Colonic mucosa (tissue), 4 donors: ENCODE measurements around the gene ARNT2. TPM values are rescaled to one million over a fixed set of nuclear protein-coding genes. Genes with fewer than 3 reads are reported as not detected.

Experiments used
- DNase-seq: peaks from one replicate; pipeline ENCODE4 v3.0.0-alpha.2; 2020
- H3K27ac ChIP-seq: fragments of 200-600 bp; one replicate; pipeline ENCODE4 v1.8.0; 2021
- H3K27me3 ChIP-seq: fragments of 200-600 bp; one replicate; pipeline ENCODE4 v1.8.0; 2021
- H3K36me3 ChIP-seq: fragments of 200-600 bp; one replicate; pipeline ENCODE4 v1.8.0; 2021
- H3K4me1 ChIP-seq: fragments of 200-600 bp; one replicate; pipeline ENCODE4 v1.8.0; 2021; ENCODE audit warnings: mild to moderate bottlenecking
- H3K4me3 ChIP-seq: fragments of 200-600 bp; one replicate; pipeline ENCODE4 v1.8.0; 2021
- H3K9ac ChIP-seq, 2 donors: one replicate each; pipeline ENCODE4 v1.7.0; 2013; ENCODE audit warnings: control low read depth in 2 of 2, low read depth in 2 of 2, low read length in 2 of 2
- H3K9me3 ChIP-seq: fragments of 200-600 bp; one replicate; pipeline ENCODE4 v1.8.0; 2021
- intact Hi-C: fragments of 100-400 bp; cut with DNase I; formaldehyde crosslinking; loops from one replicate; pipeline ENCODE4 v1.14.1; 2022
- total RNA-seq, 2 donors: library from RNA; stranded (reverse); fragmentation: NEBNext Ultra II Directional in 1 of 2; extraction: Animal tissue kit (Norgen Biotek cat#: 25700) in 1 of 2; gene quantifications; one replicate each; pipeline ENCODE4 v1.2.1, GENCODE V29; 2021
- TF ChIP-seq, protein P1 (sequence below): fragments of 200-600 bp; IDR thresholded peaks from one replicate; pipeline ENCODE4 v1.8.0; 2022; ENCODE audit warnings: antibody characterized with exemption, mild to moderate bottlenecking
- donor health status: healthy.
- donor health status: DM: no; HTN: no; CAD: no.
- donor health status: DM: no; HTN: no; CAD: no.

The ARNT2 gene
- total RNA-seq, 2 donors from 2014 or later, result 1.6 to 2.7 TPM

- Histone ChIP-seq H3K36me3 (no peaks in the 10 kb centered on the region), H3K27ac (no peak overlapping the region), H3K9me3 (no peaks in the 10 kb centered on the region), H3K4me1 (no peaks in the 10 kb centered on the region), H3K4me3 (no peak overlapping the region), H3K27me3 (no peaks in the 10 kb centered on the region), H3K9ac (no peak overlapping the region)
- intact Hi-C loops, result no loop called here
- DNase-seq, result no peak
- TF ChIP-seq, protein P1, sequence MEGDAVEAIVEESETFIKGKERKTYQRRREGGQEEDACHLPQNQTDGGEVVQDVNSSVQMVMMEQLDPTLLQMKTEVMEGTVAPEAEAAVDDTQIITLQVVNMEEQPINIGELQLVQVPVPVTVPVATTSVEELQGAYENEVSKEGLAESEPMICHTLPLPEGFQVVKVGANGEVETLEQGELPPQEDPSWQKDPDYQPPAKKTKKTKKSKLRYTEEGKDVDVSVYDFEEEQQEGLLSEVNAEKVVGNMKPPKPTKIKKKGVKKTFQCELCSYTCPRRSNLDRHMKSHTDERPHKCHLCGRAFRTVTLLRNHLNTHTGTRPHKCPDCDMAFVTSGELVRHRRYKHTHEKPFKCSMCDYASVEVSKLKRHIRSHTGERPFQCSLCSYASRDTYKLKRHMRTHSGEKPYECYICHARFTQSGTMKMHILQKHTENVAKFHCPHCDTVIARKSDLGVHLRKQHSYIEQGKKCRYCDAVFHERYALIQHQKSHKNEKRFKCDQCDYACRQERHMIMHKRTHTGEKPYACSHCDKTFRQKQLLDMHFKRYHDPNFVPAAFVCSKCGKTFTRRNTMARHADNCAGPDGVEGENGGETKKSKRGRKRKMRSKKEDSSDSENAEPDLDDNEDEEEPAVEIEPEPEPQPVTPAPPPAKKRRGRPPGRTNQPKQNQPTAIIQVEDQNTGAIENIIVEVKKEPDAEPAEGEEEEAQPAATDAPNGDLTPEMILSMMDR, result no peak
Measured at GRCh38 chr15:80424381-80424780, 20.2 kb downstream of the ARNT2 start.

- TF ChIP-seq, protein P1, result no peak
- H3K9me3 ChIP-seq, result no peaks in the 10 kb centered on the region
- intact Hi-C loops, result no loop called here
Measured at GRCh38 chr15:80426316-80426715, 22.1 kb downstream of the ARNT2 start.

DNA sequence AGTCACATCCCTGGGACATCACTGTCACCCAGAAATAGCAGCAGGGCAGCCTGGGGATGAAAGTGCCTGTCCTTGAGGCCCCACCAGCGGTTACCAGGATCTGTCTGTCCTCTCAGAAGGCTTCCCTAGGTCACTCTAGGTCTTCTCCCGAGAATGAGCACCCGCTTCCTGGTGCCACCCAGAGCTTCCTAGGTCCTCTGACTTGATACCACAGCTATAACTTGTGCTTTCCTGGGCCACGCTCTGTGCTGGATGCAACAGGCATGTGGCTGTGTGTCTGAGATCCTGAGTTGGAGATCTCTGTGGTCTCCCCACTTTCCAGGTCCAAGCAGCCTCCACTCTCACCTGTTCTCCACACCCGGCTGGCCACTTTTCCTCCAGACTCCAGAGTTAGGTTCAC, 25.8 kb downstream of the ARNT2 start:
- no peaks in the 10 kb centered on the region for H3K36me3 ChIP-seq
- intact Hi-C loops, result no loop called here
- H3K9ac ChIP-seq, result no peak overlapping the region
- no peak overlapping the region for H3K4me3 ChIP-seq
- H3K27me3 ChIP-seq, result no peaks in the 10 kb centered on the region
- TF ChIP-seq, protein P1, result no peak
- no peak overlapping the region for H3K27ac ChIP-seq
- H3K9me3 ChIP-seq, result no peaks in the 10 kb centered on the region
- no peak for DNase-seq
- H3K4me1 ChIP-seq, result no peaks in the 10 kb centered on the region

More at GRCh38 chr15:80426316-80426715, 22.1 kb downstream of the ARNT2 start:
- Histone ChIP-seq H3K4me3 (no peak overlapping the region), H3K36me3 (no peaks in the 10 kb centered on the region), H3K27ac (no peak overlapping the region), H3K27me3 (no peaks in the 10 kb centered on the region), H3K4me1 (no peaks in the 10 kb centered on the region), H3K9ac (no peak overlapping the region)
- no peak for DNase-seq

- no peaks in the 10 kb centered on the region for H3K27me3 ChIP-seq
- no peak for DNase-seq
- no peaks in the 10 kb centered on the region for H3K4me1 ChIP-seq
- TF ChIP-seq, protein P1, result no peak
- no peaks in the 10 kb centered on the region for H3K36me3 ChIP-seq
- H3K4me3 ChIP-seq, result no peak overlapping the region
- H3K27ac ChIP-seq, result no peak overlapping the region
- no peaks in the 10 kb centered on the region for H3K9me3 ChIP-seq
- intact Hi-C loops, result no loop called here
- H3K9ac ChIP-seq, result no peak overlapping the region
Measured at GRCh38 chr15:80431635-80432344, 27.6 kb downstream of the ARNT2 start.

DNA sequence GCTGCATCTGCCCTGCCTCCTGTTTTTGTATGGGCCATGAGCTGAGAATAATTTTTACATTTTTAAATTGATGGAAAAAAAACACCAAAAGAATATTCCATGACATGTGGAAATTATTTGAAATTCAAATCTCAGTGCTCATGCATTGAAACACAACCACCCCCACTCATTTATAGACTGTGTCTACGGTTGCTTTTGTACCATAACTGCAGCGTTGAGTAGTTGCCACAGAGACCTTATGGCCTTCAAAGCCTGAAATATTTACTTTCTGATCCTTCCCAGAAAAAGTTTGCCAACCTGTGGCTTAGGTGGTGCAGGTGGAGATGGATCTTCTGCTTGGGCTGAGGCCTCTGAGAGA, 28.1 kb downstream of the ARNT2 start:
- no peaks in the 10 kb centered on the region for H3K27me3 ChIP-seq
- no peak for DNase-seq
- no peak overlapping the region for H3K9ac ChIP-seq
- no peaks in the 10 kb centered on the region for H3K4me1 ChIP-seq
- H3K27ac ChIP-seq, result no peak overlapping the region
- H3K9me3 ChIP-seq, result no peaks in the 10 kb centered on the region
- H3K36me3 ChIP-seq, result no peaks in the 10 kb centered on the region
- intact Hi-C loops, result no loop called here
- H3K4me3 ChIP-seq, result no peak overlapping the region
- TF ChIP-seq, protein P1, result no peak
